GM21515 (cell line): Measurements from ENCODE around the gene GPN2.
"Not testable (repeated sequence)": the region's sequence is repeated elsewhere in the genome, so short reads cannot be mapped to it uniquely, and the experiment has no call there.

ENCODE experiments used
- ATAC-seq: cut with Tn5 transposase; IDR thresholded peaks from one replicate; pipeline ENCODE4 v1.9.1; 2021; ENCODE audit not compliant: unreplicated experiment

Gene GPN2

GRCh38 chr1:26837665-26838064 is 52.4 kb downstream of the GPN2 start:
- ATAC-seq = not testable (repeated sequence)

GRCh38 chr1:26833432-26834405 is 56.4 kb downstream of the GPN2 start:
- ATAC-seq = peak; percentile 82

GRCh38 chr1:26832249-26832960 is 57.7 kb downstream of the GPN2 start:
- ATAC-seq = no peak

DNA sequence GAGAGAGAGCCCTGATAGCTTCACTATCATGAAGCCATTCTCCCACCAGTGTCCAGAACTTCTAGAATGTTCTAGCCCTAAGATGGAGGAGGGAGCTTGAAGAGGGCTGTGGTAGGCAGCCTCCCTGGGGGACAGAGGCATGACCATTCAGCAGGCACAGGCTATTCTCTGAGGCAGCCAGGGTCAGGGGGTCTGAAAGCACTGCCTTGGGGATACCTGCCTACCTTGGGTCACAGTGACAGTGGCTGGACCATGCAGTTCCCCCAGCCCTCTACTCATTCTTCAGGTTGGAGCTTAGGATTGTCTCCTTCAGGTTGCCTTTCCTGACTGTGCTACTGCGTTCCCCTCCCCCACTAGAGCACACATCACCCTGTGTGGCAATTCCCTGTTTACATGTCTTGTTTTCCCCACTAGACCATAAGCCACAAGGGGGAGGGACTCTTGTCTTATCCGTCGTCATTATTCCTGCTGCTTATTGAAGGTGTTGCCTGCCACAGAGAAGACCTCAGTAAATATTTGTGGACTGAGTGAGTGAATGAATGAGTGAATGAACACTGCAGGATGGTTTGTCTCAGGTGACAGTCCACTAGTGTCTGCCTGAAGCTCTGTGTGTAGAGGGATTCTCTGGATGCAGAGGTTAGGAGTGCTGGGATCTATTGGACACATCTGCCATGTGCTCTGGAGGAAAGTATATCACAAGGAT is 58.4 kb downstream of the GPN2 start:
- ATAC-seq = no peak

- no peak for ATAC-seq
Observed at GRCh38 chr1:26831059-26831458, 59.0 kb downstream of the GPN2 start.

DNA sequence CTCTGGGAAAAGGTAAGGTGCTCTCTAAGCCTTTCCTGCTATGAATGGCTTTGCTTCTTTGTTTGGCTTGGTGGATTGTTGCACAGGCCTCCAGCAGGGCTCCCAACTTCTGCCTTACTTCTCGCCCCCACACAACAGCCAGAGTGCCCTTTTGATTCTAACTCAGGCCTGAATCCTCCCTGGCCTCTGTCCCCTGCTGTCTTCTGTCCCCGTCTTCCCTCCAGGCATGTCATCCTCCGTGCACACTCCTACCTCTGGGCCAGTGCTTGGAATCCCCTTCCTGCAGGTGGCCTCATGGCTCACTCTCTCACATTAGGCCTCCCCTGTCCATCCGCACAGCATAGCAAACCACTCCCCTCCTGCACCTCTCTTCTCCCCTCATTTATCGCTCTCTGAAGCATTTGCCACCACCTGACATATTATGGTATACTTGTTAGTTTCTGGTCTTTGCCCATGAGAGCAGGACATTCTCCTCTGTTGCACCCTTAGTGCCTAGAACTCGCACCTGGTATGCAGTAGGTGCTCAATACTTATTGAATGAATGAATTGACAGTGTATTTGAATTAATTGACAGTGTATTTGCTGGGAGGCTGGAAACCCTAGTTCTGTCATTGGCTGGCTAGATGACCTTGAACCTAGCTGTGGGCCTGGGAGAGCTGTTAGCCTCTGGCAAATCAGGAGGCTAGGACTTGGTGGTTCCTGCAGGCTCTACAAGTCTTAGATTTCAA is 60.7 kb downstream of the GPN2 start:
- no peak for ATAC-seq

DNA sequence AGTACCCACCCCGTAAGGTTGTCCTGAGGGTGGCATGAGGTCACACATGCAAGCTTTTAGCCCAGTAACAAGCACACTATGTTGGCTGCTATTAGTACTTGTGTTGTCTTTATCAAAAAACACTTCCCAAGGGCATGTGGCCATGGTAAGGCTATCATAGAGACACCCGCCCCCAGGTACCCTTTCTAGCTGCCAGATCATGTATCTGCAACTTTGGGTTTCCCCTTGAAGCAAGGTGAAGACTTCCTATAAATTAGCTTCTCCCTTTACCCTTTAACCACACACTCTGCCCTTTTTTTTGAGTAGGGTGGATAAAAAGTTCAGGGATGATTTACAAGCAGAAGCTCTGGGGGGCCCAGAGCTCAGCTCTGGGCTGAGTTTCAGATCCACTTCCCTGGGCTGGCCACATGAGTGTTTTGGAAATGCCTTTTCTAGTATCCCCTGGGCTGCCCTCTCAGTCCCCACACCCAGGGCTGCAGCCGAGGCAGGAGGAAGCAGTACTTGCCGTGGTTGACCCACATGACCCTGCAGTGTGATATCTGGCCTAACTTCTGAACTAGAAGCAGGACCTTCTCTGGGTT is 61.6 kb downstream of the GPN2 start:
- no peak for ATAC-seq

- ATAC-seq = no peak
Observed at GRCh38 chr1:26827663-26828062, 62.4 kb downstream of the GPN2 start.

DNA sequence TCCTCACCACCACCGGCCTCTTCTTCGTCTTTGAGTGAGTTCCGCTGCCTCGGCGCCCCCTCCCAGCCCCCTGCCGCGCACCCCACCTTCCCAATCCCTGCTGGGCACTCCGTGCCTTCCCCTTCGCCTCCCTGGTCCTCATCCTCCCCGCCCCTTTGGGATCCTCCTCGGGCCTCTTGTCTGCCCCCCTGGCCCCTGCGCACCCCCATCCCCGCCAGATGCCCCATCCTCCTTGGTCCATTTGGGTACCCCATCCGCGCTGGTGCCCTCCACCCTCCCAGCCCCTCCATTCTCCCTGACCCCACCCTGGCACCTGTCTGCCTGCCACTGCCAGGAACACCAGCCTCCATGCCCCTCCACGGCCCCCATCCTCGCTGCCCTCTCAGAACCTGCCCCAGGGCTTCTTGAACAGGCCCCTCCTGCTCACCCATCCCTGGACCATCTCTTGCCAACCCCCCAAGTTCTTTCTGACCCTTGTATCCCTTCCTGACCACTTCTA is 62.9 kb downstream of the GPN2 start:
- ATAC-seq = no peak

DNA sequence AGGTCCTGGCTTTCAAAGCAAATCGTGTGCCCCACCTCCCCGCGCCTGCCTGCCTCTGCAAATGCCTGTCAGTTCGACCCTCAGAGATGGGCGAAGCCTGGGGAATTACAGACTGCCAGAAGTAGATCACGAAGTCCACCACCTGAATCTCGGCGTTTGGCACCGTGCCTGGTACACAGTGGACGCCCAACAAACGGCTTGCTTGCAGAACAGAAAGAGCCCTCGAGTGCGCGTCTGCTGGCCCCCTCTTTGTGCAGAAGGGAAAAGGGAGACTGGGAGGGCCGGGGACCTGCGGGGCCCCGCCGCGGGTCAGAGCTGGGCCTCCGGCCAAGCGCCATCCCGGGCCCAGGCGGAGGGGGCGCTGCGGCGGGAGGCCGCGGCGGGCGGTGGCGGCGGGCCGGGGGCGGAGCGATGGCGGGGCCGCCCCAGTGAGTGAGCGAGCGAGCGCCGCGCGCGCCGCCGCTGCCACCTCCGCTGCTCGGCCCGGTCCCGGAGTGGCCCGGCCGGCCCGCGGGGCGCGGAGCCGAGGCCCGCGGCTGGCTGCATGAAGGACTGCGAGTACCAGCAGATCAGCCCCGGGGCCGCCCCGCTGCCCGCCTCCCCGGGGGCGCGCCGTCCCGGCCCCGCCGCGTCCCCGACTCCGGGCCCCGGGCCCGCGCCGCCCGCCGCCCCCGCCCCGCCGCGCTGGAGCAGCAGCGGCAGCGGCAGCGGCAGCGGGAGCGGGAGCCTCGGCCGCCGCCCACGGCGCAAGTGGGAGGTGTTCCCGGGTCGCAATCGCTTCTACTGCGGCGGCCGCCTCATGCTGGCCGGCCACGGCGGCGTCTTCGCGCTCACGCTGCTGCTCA is 63.6 kb downstream of the GPN2 start, which contains the start of gene ZDHHC18:
ZDHHC18 (plus strand) TSS at position 428 of the 845 bp plus-strand sequence; CDS start at position 545, 117 bp downstream.
- peak; percentile 59 for ATAC-seq
